Heart left ventricle (tissue), 13 donors: ENCODE measurements around the gene FNDC3B.

Source experiments
- POLR2A ChIP-seq, 2 donors: fragments of 450-650 bp; IDR thresholded peaks; one replicate each; pipeline ENCODE4 v1.6.1; 2017; ENCODE audit warnings: antibody characterized with exemption in 2 of 2, mild to moderate bottlenecking in 2 of 2, moderate library complexity in 2 of 2
- TF ChIP-seq, protein P1 (sequence below), 12 donors: fragments of 200-600 bp; sonication (generic) in 4 of 12; IDR thresholded peaks; one replicate each; pipeline versions ENCODE4 v1.5.0 to v1.8.0; 2018 to 2022; ENCODE audit warnings: antibody characterized with exemption in 12 of 12, mild to moderate bottlenecking in 5 of 12
- donor health status: ischemic (EF 13 %, LVEDD 7.1; RV severe dilation, severe dysfunction).
- donor health status: DM: no; HTN: yes; CAD: no.
- donor health status: DM: no; HTN: no; CAD: no.
- donor health status: ischemic (EF 25% LVEDD 6.9; RV normal size, moderate dysfunction).
- donor health status: ischemic (EF 25% LVEDD 5.7; RV mildly dilated, moderate dysfunction).
- donor health status: ischemic (EF 35%, LVEDD 5.7; RV mildly dilated, moderate dysfunction).
- donor health status: nonischemic (EF 11% LVEDD 7.7; RV severe dilation, severe dysfunction).
- donor health status: DM: yes; HTN: yes; CAD: no.
- donor health status: PGD.
- donor health status: ischemic (EF 29% LVEDD 5.4; RV normal size, mild dysfunction).
- donor health status: nonischemic (EF 23%, LVEDD 6.1; RV moderate dilation, normal function).

DNA sequence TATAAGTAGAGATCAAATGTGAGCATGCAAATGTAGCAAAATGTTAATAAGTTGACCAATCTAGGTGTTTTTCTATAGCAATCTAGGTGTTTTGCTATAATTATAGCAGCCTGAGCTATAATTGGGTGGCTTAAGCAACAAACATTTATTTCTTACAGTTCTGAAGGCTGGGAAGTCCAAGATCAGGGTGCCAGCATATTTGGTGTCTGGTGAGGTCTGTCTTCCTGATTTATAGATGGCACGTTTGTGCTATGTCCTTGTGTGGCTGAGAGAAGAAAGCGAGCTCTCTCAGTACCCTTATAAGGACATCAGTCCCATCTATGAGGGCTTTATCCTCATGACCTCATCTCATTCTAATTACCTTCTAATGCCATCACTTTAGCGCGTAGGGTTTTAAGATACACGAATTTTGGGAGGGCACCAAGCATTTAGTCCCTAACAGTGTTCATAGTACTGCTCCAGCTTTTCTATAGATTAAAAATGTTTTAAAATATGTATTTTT, 237.8 kb downstream of the FNDC3B start:
- TF ChIP-seq, protein P1, sequence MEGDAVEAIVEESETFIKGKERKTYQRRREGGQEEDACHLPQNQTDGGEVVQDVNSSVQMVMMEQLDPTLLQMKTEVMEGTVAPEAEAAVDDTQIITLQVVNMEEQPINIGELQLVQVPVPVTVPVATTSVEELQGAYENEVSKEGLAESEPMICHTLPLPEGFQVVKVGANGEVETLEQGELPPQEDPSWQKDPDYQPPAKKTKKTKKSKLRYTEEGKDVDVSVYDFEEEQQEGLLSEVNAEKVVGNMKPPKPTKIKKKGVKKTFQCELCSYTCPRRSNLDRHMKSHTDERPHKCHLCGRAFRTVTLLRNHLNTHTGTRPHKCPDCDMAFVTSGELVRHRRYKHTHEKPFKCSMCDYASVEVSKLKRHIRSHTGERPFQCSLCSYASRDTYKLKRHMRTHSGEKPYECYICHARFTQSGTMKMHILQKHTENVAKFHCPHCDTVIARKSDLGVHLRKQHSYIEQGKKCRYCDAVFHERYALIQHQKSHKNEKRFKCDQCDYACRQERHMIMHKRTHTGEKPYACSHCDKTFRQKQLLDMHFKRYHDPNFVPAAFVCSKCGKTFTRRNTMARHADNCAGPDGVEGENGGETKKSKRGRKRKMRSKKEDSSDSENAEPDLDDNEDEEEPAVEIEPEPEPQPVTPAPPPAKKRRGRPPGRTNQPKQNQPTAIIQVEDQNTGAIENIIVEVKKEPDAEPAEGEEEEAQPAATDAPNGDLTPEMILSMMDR (IDR thresholded peaks at IDR 0.05): no peak
- no peak for TF ChIP-seq POLR2A (IDR thresholded peaks at IDR 0.05)
